Psoas muscle (tissue), 8 donors: ENCODE measurements around the gene DEPP1. TPM values are rescaled to one million over a fixed set of nuclear protein-coding genes. Genes with fewer than 3 reads are reported as not detected.

ENCODE experiments used
- ATAC-seq, 4 donors: fragments of 200-7000 bp; cut with Tn5 transposase; one replicate each; pipeline ENCODE4 v1.9.1; 2020; ENCODE audit warnings: moderate library complexity in 3 of 4, mild to moderate bottlenecking in 2 of 4
- DNase-seq, 2 donors: peaks; one replicate each; pipeline ENCODE4 v3.0.0-alpha.2; 2020
- H3K27ac ChIP-seq: fragments of 200-600 bp; one replicate; pipeline ENCODE4 v1.8.0; 2022
- H3K27me3 ChIP-seq, 3 donors: fragments of 200-600 bp in 1 of 3; one replicate each; pipeline versions ENCODE4 v1.6.1 to v1.8.0; 2013 to 2022; ENCODE audit warnings: low read length in 2 of 3, mild to moderate bottlenecking in 2 of 3, moderate library complexity in 1 of 3; ENCODE audit not compliant: insufficient read depth in 3 of 3
- H3K36me3 ChIP-seq, 2 donors: fragments of 200-600 bp in 1 of 2; one replicate each; pipeline versions ENCODE4 v1.6.1 to v1.8.0; 2013 to 2022; ENCODE audit warnings: low read depth in 1 of 2, mild to moderate bottlenecking in 1 of 2, moderate library complexity in 1 of 2; ENCODE audit not compliant: insufficient read depth in 1 of 2
- H3K4me1 ChIP-seq: fragments of 200-600 bp; one replicate; pipeline ENCODE4 v1.8.0; 2022
- H3K4me3 ChIP-seq: fragments of 200-600 bp; one replicate; pipeline ENCODE4 v1.8.0; 2022; ENCODE audit warnings: mild to moderate bottlenecking
- H3K9me3 ChIP-seq: fragments of 200-600 bp; one replicate; pipeline ENCODE4 v1.8.0; 2022
- WGBS, 3 donors: extraction: QIAGEN DNeasy Blood & Tissue Kit; methylation state at CpG; one replicate each; pipeline versions ENCODE4 v1.1.6 to v1.1.7; 2013; 5-methylcytosine and 5-hydroxymethylcytosine counted together
- intact Hi-C, 2 donors: fragments of 100-400 bp; cut with DNase I; formaldehyde crosslinking; loops; one replicate each; pipeline versions ENCODE4 v1.11.0 to v1.14.2; 2022
- polyA plus RNA-seq, 3 donors: library from polyadenylated mRNA; stranded (reverse); fragments of 200-250 nt; gene quantifications; one replicate each; pipeline ENCODE4 v1.2.3, GENCODE V29; 2013
- total RNA-seq, 4 donors: library from RNA; stranded (reverse); fragmentation: NEBNext Ultra II Directional in 2 of 4; extraction: Animal tissue kit (Norgen Biotek cat#: 25700) in 2 of 4; gene quantifications; one replicate each; pipeline versions ENCODE4 v1.2.1 to v1.2.4, GENCODE V29; 2021 to 2023
- TF ChIP-seq, protein P1 (sequence below): fragments of 200-600 bp; IDR thresholded peaks from one replicate; pipeline ENCODE4 v1.8.0; 2022; ENCODE audit warnings: antibody characterized with exemption
- donor health status: healthy with polysubstance abuse.
- donor health status: DM: no; HTN: no; CAD: no; lungs with moderate emphysema.
- donor health status: Bipolar disorder and iron deficiency.
- donor health status: healthy.
- donor health status: DM: yes; HTN: yes; CAD: no.
- donor health status: DM: no; HTN: no; CAD: no.
- donor health status: DM: no; HTN: no; CAD: no.
- donor health status: DM: yes; HTN: yes; CAD: no.

DEPP1 gene
- total and polyA plus RNA-seq, 7 donors: 28.2 to 102 (median 37.4) TPM

DNA sequence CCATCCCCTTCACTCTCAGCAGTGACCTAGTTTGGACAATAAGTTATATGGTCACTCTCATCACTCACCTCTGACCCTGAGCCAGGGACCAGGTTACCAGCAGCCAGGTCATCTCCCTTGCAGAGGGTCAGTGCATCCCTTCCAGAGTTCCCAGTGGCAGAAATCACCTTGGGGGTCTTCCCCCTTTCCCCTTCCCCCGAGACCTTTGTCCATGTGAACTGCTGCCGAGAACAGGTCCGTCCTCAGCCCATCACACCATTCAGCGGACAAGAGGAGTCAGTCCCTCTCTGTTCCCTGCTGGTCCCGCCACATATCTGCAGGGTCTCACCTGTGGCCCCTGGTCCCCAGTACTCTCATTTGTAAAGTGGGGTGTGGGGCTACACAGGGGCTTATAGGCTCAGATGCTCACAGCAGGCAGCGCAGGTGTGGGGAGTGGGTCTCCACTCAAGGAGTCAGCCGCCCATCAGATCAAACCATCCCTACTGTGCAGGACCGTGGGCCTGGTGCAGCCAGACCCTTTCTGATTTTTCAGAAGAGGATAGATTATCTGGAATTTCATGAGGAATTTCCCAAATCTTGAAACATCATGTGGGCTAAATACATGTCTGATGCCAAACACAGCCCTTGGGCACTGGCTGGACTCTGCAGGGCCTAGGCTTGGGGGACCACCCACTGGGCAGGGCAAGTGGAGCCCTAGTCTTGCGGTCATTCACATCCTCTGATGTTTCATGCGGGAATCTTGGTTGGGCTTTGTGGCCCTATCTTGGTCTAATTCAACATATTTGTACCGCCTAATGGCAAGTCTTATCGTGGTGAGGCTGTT, 6.5 kb downstream of the DEPP1 start:
- peaks cover 60% of the 10 kb centered on the region for H3K4me1 ChIP-seq
- ATAC-seq (no peak), DNase-seq (peak in 1 of 2 donors; percentile 50)
- peaks cover 0 to 18% of the 10 kb centered on the region in 2 donors for H3K36me3 ChIP-seq
- no peaks in the 10 kb centered on the region for H3K9me3 ChIP-seq
- 86 to 93% (median 88%) methylated on average over 12 of the region's 12 CpGs for WGBS, 3 donors
- H3K27ac ChIP-seq: no peak overlapping the region
- H3K4me3 ChIP-seq: no peak overlapping the region
- intact Hi-C loops: no loop called here
- H3K27me3 ChIP-seq: no peaks in the 10 kb centered on the region
- TF ChIP-seq, protein P1, sequence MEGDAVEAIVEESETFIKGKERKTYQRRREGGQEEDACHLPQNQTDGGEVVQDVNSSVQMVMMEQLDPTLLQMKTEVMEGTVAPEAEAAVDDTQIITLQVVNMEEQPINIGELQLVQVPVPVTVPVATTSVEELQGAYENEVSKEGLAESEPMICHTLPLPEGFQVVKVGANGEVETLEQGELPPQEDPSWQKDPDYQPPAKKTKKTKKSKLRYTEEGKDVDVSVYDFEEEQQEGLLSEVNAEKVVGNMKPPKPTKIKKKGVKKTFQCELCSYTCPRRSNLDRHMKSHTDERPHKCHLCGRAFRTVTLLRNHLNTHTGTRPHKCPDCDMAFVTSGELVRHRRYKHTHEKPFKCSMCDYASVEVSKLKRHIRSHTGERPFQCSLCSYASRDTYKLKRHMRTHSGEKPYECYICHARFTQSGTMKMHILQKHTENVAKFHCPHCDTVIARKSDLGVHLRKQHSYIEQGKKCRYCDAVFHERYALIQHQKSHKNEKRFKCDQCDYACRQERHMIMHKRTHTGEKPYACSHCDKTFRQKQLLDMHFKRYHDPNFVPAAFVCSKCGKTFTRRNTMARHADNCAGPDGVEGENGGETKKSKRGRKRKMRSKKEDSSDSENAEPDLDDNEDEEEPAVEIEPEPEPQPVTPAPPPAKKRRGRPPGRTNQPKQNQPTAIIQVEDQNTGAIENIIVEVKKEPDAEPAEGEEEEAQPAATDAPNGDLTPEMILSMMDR: no peak

DNA sequence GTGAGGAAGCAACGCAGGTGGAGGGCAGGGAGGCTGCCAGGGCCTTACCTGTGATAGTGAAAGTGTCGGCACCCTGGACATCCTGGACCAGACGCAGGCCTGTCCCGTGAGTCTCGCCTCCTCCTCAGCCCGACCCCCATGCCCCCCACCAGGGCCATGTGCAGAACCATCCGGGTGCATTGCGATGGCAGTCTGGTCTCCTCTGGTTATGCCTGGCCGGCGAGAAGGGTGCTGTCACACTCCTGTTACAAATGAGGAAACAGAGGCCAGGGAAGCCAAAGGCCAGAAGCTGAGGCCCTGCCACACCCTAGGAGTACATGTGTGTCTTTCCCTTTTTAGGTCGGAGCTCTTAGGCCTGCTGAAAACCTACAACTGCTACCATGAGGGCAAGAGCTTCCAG, 7.2 kb downstream of the DEPP1 start:
- WGBS, 3 donors: 87 to 95% (median 91%) methylated on average over 10 to 11 of the region's 11 CpGs
- TF ChIP-seq, protein P1: no peak
- peak in 1 of 2 donors; percentile 52 for DNase-seq
- intact Hi-C loops: no loop called here
- H3K4me3 ChIP-seq: no peak overlapping the region
- H3K4me1 ChIP-seq: peaks cover 60% of the 10 kb centered on the region
- H3K27me3 ChIP-seq: no peaks in the 10 kb centered on the region
- no peaks in the 10 kb centered on the region for H3K9me3 ChIP-seq
- no peak overlapping the region for H3K27ac ChIP-seq
- H3K36me3 ChIP-seq: peaks cover 0 to 18% of the 10 kb centered on the region in 2 donors
- no peak for ATAC-seq

DNA sequence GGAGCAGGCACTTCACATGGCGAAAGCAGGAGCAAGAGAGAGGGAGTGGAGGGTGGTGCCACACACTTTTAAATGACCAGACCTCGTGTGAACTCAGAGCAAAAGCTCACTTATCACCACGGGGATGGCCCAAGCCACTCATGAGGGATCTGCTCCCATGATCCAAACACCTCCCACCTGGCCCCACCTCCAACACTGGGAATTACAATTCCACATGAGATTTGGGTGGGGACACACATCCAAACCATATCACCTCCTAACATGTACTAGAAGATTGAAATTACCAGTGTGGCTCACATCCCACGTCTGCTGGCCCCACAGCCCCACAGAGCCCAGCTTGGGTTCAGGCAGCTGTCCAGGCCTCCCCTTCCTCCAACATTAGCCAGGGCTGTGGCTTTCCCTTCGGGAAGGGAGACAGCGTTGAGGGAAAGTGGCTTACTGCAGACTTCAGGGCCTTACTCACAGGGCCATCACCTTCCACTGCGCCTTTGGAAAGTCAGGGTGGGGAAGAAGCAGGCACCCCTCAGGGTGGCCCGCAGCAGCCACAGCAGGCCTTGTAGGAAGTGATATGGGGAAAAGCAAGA, 7.7 kb downstream of the DEPP1 start:
- intact Hi-C loops: no loop called here
- no peak overlapping the region for H3K4me3 ChIP-seq
- peaks cover 0 to 18% of the 10 kb centered on the region in 2 donors for H3K36me3 ChIP-seq
- H3K4me1 ChIP-seq: peaks cover 60% of the 10 kb centered on the region
- WGBS, 3 donors: 80 to 87% (median 82%) methylated on average over 8 of the region's 8 CpGs
- DNase-seq: no peak
- H3K27me3 ChIP-seq: no peaks in the 10 kb centered on the region
- TF ChIP-seq, protein P1: no peak
- ATAC-seq: no peak
- H3K27ac ChIP-seq: no peak overlapping the region
- H3K9me3 ChIP-seq: no peaks in the 10 kb centered on the region

DNA sequence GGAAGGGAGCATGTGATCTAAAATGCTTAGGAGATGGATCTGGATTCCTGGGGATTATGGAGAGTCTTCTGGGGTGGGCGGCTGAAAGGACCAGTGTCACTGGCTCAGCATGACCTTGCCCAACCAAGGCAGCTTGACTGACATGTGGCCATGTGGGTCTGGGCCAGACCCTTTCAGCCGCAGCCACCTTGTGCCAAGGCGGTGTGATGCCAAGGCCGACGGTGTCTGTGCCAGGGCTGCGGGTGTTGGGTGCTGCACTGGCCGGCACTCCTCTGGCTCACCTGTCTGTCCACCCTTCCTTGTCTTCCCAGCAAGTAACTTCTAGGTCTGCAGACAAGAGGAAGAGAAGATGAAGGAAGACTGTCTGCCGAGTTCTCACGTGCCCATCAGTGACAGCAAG, 8.8 kb downstream of the DEPP1 start:
- ATAC-seq (peak; percentile 66 to 81 (median 77)), DNase-seq (peak; percentile 68 to 87)
- peak overlapping the region; percentile 69 for H3K27ac ChIP-seq
- no peak overlapping the region for H3K4me3 ChIP-seq
- intact Hi-C loops: no loop called here
- TF ChIP-seq, protein P1: no peak
- peaks cover 0 to 18% of the 10 kb centered on the region in 2 donors for H3K36me3 ChIP-seq
- WGBS, 3 donors: 27 to 39% (median 33%) methylated on average over 9 of the region's 9 CpGs
- H3K27me3 ChIP-seq: no peaks in the 10 kb centered on the region
- no peaks in the 10 kb centered on the region for H3K9me3 ChIP-seq
- peaks cover 63% of the 10 kb centered on the region for H3K4me1 ChIP-seq
